Karpas-422 (cell line): ENCODE results near the gene ACSF3. TPM values are rescaled to one million over a fixed set of nuclear protein-coding genes. Genes with fewer than 3 reads are reported as not detected.
A peak's percentile ranks its signal among the peaks of the same experiment; 100 is the strongest.
"Not testable (repeated sequence)": the region's sequence is repeated elsewhere in the genome, so short reads cannot be mapped to it uniquely, and the experiment has no call there.

Experiments
- DNase-seq: peaks from one replicate; pipeline ENCODE4 v3.0.0-alpha.2; 2015
- H2AFZ ChIP-seq: fragments of 200-600 bp; sonication (generic); 2 replicates; pipeline ENCODE4 v1.6.1; 2014; ENCODE audit warnings: antibody characterized with exemption, low read length, mixed read lengths
- H3K27ac ChIP-seq: fragments of 200-600 bp; sonication (generic); 2 replicates; pipeline ENCODE4 v1.5.1; 2014; ENCODE audit warnings: mild to moderate bottlenecking, low read length, moderate library complexity
- H3K27me3 ChIP-seq: fragments of 200-600 bp; sonication (generic); 2 replicates; pipeline ENCODE4 v1.6.1; 2014; ENCODE audit warnings: low read length, mixed read lengths
- H3K36me3 ChIP-seq: fragments of 200-600 bp; sonication (generic); 2 replicates; pipeline ENCODE4 v1.6.1; 2014; ENCODE audit warnings: low read length, mixed read lengths; ENCODE audit not compliant: insufficient read depth
- H3K4me1 ChIP-seq: fragments of 200-600 bp; sonication (generic); 2 replicates; pipeline ENCODE4 v1.6.1; 2014; ENCODE audit warnings: mild to moderate bottlenecking, low read length, mixed read lengths
- H3K4me2 ChIP-seq: fragments of 200-600 bp; sonication (generic); 2 replicates; pipeline ENCODE4 v1.6.1; 2014; ENCODE audit warnings: low read length, low read depth, mild to moderate bottlenecking; ENCODE audit not compliant: poor library complexity, severe bottlenecking
- H3K4me3 ChIP-seq: fragments of 200-600 bp; sonication (generic); 2 replicates; pipeline ENCODE4 v1.5.1; 2014; ENCODE audit warnings: mild to moderate bottlenecking, antibody characterized with exemption, low read length, mixed read lengths
- H3K79me2 ChIP-seq: fragments of 200-600 bp; sonication (generic); 2 replicates; pipeline ENCODE4 v1.6.1; 2014; ENCODE audit warnings: mild to moderate bottlenecking, low read length, mixed read lengths
- H3K9ac ChIP-seq: fragments of 200-600 bp; sonication (generic); 2 replicates; pipeline ENCODE4 v1.6.0; 2014; ENCODE audit warnings: low read length
- H3K9me2 ChIP-seq: fragments of 200-600 bp; sonication (generic), shearing (Covaris generic); replicated peaks from 2 replicates; pipeline ENCODE4 v1.6.0; 2014; ENCODE audit warnings: mild to moderate bottlenecking, low read length, moderate library complexity; ENCODE audit not compliant: insufficient read depth
- H3K9me3 ChIP-seq: fragments of 300-700, 200-600 bp; sonication (generic); 2 replicates; pipeline ENCODE4 v1.6.1; 2014; ENCODE audit warnings: low read length, mixed read lengths
- H4K20me1 ChIP-seq: fragments of 200-600 bp; sonication (generic); 2 replicates; pipeline ENCODE4 v1.6.1; 2014; ENCODE audit warnings: mild to moderate bottlenecking, antibody characterized with exemption, low read length, low read depth; ENCODE audit not compliant: insufficient read depth
- total RNA-seq: library from RNA; depleted of rRNA; stranded (reverse); fragments of >200 nt; shearing (Covaris generic); gene quantifications from 2 replicates; pipeline ENCODE4 v1.2.3, GENCODE V29; 2014; ENCODE audit warnings: low replicate concordance

Gene ACSF3
- total RNA-seq, 1 experiment from 2014 or later, result 30.4 TPM

GRCh38 chr16:89161763-89162713, 68.4 kb downstream of the ACSF3 start:
- H4K20me1 ChIP-seq, result peaks cover 5% of the 10 kb centered on the region; the same call in 1 of the 2 replicates
- H3K9me3 ChIP-seq, result no peaks in the 10 kb centered on the region; the same call in 1 of the 2 replicates
- H3K9me2 ChIP-seq, result no peaks in the 10 kb centered on the region
- no peak overlapping the region for H3K4me3 ChIP-seq
- no peaks in the 10 kb centered on the region for H3K36me3 ChIP-seq
- no peak overlapping the region for H3K4me2 ChIP-seq
- H3K27ac ChIP-seq, result no peak overlapping the region
- H3K9ac ChIP-seq, result no peak overlapping the region
- H3K4me1 ChIP-seq, result peaks cover under 1% of the 10 kb centered on the region; the same call in 1 of the 2 replicates
- H3K27me3 ChIP-seq, result no peaks in the 10 kb centered on the region
- DNase-seq, result no peak
- no peaks in the 10 kb centered on the region for H3K79me2 ChIP-seq
- H2AFZ ChIP-seq, result no peak overlapping the region

- H3K79me2 ChIP-seq, result no peaks in the 10 kb centered on the region
- no peaks in the 10 kb centered on the region for H3K9me2 ChIP-seq
- no peaks in the 10 kb centered on the region; the same call in 1 of the 2 replicates for H3K9me3 ChIP-seq
- H3K4me3 ChIP-seq, result no peak overlapping the region
- H4K20me1 ChIP-seq, result peaks cover 8% of the 10 kb centered on the region; the same call in 1 of the 2 replicates
- DNase-seq, result no peak
- no peak overlapping the region for H2AFZ ChIP-seq
- H3K4me2 ChIP-seq, result no peak overlapping the region
- H3K36me3 ChIP-seq, result no peaks in the 10 kb centered on the region
- peaks cover 4% of the 10 kb centered on the region for H3K4me1 ChIP-seq
- no peak overlapping the region for H3K9ac ChIP-seq
- no peak overlapping the region for H3K27ac ChIP-seq
- no peaks in the 10 kb centered on the region for H3K27me3 ChIP-seq
These were observed 69.6 kb downstream of the ACSF3 start for GRCh38 chr16:89163297-89163696.

GRCh38 chr16:89164436-89164835, 70.8 kb downstream of the ACSF3 start:
- Histone ChIP-seq H3K27me3 (no peaks in the 10 kb centered on the region), H3K9me3 (no peaks in the 10 kb centered on the region; the same call in 1 of the 2 replicates), H2AFZ (no peak overlapping the region), H3K4me2 (no peak overlapping the region), H3K27ac (no peak overlapping the region), H4K20me1 (peaks cover 8% of the 10 kb centered on the region; the same call in 1 of the 2 replicates), H3K4me3 (no peak overlapping the region), H3K9ac (no peak overlapping the region), H3K4me1 (peaks cover 4% of the 10 kb centered on the region), H3K36me3 (no peaks in the 10 kb centered on the region), H3K9me2 (no peaks in the 10 kb centered on the region), H3K79me2 (no peaks in the 10 kb centered on the region)
- DNase-seq, result no peak

- no peaks in the 10 kb centered on the region for H3K79me2 ChIP-seq
- no peaks in the 10 kb centered on the region for H3K36me3 ChIP-seq
- H3K4me1 ChIP-seq, result peaks cover 4% of the 10 kb centered on the region
- no peaks in the 10 kb centered on the region for H3K27me3 ChIP-seq
- H2AFZ ChIP-seq, result no peak overlapping the region
- no peak overlapping the region for H3K4me3 ChIP-seq
- no peak overlapping the region for H3K4me2 ChIP-seq
- peaks cover 8% of the 10 kb centered on the region; the same call in 1 of the 2 replicates for H4K20me1 ChIP-seq
- H3K9me2 ChIP-seq, result no peaks in the 10 kb centered on the region
- no peaks in the 10 kb centered on the region for H3K9me3 ChIP-seq
- no peak overlapping the region for H3K9ac ChIP-seq
- DNase-seq, result no peak
- no peak overlapping the region for H3K27ac ChIP-seq
These were observed 71.4 kb downstream of the ACSF3 start for GRCh38 chr16:89164847-89165680.

GRCh38 chr16:89165681-89165979, 72.0 kb downstream of the ACSF3 start:
- not testable (repeated sequence) for H3K9ac ChIP-seq, H3K9me2 ChIP-seq, H3K27me3 ChIP-seq, H3K79me2 ChIP-seq, H3K9me3 ChIP-seq, H3K27ac ChIP-seq, H3K4me3 ChIP-seq, DNase-seq, H2AFZ ChIP-seq, H3K36me3 ChIP-seq, H4K20me1 ChIP-seq, H3K4me1 ChIP-seq, H3K4me2 ChIP-seq

- no peaks in the 10 kb centered on the region for H3K9me2 ChIP-seq
- H2AFZ ChIP-seq, result no peak overlapping the region
- H3K9ac ChIP-seq, result no peak overlapping the region
- H3K27me3 ChIP-seq, result no peaks in the 10 kb centered on the region
- DNase-seq, result no peak
- peaks cover 10% of the 10 kb centered on the region; the same call in 1 of the 2 replicates for H4K20me1 ChIP-seq
- no peak overlapping the region for H3K27ac ChIP-seq
- no peaks in the 10 kb centered on the region for H3K36me3 ChIP-seq
- no peak overlapping the region for H3K4me3 ChIP-seq
- H3K4me2 ChIP-seq, result no peak overlapping the region
- H3K9me3 ChIP-seq, result no peaks in the 10 kb centered on the region
- no peaks in the 10 kb centered on the region for H3K79me2 ChIP-seq
- peaks cover 6% of the 10 kb centered on the region for H3K4me1 ChIP-seq
These were observed 73.2 kb downstream of the ACSF3 start for GRCh38 chr16:89166696-89167424.

GRCh38 chr16:89167425-89167941, 73.8 kb downstream of the ACSF3 start:
- Histone ChIP-seq H3K79me2 (no peaks in the 10 kb centered on the region), H3K27ac (no peak overlapping the region), H3K4me3 (no peak overlapping the region), H3K9ac (no peak overlapping the region), H3K27me3 (no peaks in the 10 kb centered on the region), H3K4me1 (peaks cover 7% of the 10 kb centered on the region), H3K9me3 (no peaks in the 10 kb centered on the region), H2AFZ (no peak overlapping the region), H3K9me2 (no peaks in the 10 kb centered on the region), H3K36me3 (no peaks in the 10 kb centered on the region), H4K20me1 (peaks cover 11% of the 10 kb centered on the region; the same call in 1 of the 2 replicates), H3K4me2 (no peak overlapping the region)
- peak; percentile 93 for DNase-seq
